Measurements from ENCODE around the gene KHSRP.

The KHSRP gene

DNA sequence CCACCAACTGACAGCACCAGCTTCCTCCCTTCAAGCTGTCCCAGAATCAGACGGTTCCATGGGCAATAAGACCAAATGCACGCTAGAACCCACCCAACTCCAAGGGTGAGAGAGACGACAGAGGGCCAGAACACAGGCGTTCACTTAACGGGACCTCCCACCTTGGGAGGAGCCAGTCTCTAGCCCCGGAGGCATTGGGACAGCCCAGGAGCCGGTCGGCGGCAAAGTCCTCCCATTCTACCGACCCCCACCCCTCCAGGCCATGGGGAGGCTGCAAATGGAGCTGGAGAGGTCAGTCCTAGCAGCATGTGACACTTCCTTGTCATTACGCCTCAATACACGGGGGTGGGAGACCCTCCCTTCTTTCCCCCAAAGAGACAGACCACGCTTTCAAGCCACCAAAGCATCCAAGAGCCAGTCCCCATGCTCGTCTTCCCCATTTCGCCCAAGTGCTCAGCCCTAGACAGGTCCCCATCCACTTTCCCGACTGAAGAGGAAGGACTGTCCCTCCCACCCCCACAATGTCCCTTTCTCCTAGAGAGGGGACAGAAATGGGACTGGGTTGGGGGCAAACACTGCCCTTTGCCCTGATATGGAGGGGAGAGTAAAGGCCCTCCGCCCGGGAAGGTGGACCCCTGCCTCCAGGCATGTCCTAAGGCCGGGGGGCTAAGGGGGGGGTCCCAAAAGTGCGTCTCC lies 964 bp downstream of the KHSRP start:
- intact Hi-C loops (cut with DNase I) = loop anchor here (2.0 kb wide), 1 partner anchor 31 kb away; the partner anchor contains the start of gene GTF2F1
- peak in 1 of 42 donors; percentile 31 for DNase-seq

DNA sequence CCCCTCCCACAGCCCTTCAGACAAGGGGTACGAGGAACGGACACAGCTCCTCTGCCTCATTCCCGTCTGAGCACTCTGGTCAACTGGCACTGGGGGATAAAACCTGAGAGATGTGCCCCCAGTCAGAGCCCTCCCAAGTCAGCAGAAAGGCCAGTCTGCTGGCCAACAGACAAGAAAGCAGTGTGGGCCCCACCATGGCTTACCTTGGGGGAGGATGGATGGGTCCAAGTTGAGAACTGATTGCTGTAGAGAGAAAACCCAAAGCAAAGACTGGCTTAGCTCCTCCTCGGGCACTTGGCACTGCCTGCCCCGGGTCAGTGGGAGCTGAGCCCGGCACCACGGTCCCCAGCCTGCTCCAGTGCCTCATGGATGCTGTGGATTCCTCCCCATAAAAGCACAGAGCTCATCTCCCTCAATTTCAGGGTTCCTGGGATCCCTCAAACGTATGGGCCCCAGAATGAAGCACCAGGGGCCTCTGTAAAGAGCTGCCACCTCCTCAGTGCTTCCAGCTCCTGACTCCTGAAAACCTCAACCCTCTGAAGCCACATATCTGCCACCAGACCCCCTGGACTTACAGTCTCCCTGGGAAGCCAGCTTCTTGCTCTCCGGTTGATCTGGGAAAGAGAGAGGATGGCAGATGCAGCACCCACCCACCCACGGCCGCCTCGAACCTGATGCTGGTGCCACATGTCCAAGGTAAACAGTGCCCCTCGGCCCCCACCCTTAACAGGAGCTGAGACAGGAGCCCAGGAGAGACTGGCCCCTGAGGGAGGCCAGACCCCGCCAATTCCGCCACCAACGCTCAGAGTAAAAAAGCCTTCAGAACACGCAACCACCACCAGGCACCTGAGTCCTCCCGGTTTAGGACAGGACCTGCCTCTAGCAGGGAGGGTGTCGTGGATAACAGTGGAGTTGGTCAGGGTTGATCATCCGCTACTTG lies 3.3 kb downstream of the KHSRP start:
- no peak for DNase-seq
- intact Hi-C loops (cut with DNase I) = no loop called here

DNA sequence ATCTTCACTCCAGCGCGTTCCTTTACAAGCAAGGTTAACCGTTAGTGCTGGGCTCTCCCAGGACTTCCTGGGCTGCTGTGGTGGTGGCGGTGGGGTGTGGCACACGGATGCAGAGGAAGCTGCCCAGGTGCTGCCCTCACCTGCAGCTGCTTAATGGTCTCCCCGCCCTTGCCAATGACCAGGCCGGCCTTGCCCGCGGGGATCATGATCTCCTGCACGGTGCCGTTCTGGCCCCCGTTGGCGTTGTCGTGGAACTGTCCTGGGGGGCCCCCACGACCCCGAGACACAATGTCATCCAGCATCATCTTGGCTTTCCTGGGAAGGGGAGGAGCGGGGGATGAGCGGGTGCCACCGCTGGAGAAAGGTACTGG lies 6.1 kb downstream of the KHSRP start:
- intact Hi-C loops (cut with DNase I) = no loop called here
- DNase-seq = no peak

DNA sequence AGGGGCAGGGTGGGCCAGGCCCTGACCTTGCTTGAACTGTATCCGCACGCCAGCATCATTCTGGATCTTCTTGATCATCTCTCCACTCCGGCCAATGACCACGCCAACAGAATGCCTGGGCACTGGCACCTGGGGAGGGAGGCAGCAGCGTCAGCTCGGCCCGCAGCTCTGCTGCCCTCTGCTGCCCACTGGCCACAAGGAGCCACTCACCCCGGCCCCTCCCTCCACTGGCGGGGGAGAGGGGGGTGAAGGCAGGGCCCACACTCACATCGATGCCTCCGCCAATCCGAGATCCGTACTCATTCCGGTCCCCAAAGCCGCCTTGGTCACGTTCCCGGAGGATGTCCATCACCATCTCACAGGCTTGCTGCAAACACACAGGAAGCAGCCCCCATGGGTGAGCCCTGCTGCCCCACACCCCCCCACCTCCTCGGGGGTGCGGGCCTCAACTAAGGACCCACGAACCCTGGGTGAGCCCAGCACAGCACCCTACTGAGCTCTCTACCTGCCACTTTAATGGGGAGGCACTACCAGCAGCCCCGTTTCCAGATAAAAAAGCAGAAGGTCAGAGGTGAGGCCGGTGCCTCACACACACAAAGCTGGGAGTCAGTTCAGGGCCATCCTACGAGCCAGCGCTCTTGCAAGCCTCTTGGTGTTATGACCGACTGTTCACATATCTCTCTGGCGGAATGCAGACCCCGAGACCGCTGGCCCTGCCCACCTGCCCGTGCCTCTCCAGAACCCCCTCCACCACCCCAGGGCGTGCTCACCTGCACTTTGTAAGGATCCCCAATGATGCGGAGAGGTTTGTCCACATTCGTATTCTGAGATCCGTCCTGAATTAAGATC lies 6.7 kb downstream of the KHSRP start:
- DNase-seq = peak in 40 of 42 donors; percentile 39 to 84 (median 66)
- intact Hi-C loops (cut with DNase I) = no loop called here

GRCh38 chr19:6416658-6417405 lies 7.8 kb downstream of the KHSRP start:
- intact Hi-C loops (cut with DNase I) = no loop called here
- peak in 31 of 42 donors; percentile 19 to 76 (median 52) for DNase-seq

- DNase-seq = no peak
- intact Hi-C loops (cut with DNase I) = no loop called here
These were observed 8.9 kb downstream of the KHSRP start for GRCh38 chr19:6415591-6416190.

DNA sequence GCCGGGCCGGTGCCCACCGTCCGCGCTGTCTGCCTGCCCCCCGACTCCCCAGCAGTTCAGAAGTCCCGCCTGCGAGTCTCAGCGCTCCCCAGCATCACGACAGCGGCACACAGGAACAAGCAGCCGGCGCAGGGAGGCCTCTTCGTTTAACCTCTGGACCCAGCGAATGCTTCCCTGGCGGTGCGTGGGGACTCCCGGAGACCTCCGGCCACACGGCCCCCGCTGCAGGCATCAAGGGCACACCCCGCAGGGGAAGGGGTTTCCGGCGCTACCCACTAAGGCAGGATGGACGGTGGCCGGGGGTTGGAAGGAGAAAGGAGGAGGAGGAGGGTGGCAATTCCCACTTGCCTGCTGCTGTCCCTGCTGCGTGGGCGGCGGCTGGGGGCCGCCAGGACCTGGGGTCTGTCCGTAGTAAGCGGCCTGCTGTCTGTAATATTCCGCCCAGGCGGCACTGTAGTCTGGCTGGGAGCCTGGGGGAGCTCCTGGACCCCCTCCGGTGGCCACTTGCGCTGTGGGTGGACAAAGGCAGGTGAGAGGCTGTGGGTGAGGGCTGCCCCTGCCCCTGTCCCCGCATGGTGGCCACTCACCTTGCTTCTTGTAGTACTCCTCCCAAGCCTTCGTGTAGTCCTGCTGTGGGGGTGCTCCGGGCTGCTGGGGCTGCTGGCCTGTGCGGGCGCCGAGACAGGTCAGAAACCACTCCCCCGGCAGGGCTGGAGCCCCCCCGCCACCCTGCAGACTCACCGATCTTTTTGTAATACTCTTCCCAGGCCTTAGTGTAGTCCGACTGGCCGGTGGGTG lies 9.6 kb downstream of the KHSRP start:
- intact Hi-C loops (cut with DNase I) = no loop called here
- DNase-seq = no peak

DNA sequence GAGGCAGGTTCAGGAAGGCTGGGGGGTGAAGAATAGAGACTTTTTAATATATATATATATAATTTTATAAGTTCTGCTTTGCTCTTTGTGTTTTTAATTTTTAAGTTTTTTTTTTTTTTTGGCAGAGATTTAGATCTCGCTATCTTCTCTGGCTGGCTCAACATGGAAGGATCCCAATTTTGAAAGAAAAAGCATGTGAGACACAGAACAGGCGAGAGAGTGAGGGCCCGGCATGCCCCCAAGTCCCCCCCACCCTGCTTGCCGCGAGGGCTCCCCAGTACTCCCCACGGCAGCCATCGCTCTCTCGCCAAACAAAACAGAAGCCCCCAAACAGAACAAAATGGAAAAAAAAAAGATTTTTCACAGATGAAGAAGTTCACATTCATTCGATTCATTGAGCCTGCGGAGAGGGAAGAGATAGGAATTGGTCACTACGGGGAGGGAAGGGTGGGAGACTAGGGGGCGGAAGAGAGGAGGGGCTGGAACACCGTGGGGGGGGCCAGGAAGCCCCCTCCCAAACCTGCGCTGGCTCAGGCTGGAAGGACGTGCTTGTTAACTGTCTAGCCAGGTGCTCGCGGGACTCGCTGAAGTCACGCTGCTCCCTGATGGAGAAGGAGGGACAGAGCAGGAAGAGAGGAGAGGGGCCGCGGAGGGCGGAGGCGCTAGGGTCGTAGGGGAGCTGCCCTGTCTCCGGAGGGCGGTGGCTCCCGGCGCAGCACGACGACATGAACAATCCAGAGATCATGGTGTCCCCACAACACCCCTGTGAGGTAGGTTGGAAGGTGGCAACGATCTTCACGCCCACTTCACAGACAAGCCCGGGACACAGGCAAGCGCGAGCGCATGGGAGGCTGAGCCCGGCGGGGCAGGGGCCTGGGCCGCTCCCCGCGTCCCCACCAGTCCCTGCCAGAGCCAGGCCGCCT lies 10.6 kb downstream of the KHSRP start:
- intact Hi-C loops (cut with DNase I) = no loop called here
- DNase-seq = peak in 25 of 42 donors; percentile 17 to 74 (median 44)

DNA sequence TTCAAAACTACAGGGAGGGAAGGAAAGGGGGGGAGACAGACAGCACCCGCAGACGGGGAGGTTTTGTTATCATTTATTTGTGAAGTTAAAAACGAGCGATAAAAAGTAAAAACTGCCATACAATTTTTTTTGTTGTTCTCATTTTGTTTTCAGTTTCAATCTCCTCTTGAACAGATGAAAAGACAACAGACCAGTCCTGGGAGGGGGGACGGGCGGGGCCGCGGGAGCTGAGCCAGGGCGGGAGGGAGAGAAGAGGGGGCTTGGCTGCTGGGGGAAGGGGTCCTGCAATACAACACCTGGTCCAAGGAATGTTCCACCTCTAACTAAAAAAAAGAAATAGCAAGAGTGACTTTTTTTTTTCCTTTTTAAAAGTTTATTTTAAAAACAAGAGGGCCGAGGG lies 11.3 kb downstream of the KHSRP start:
- DNase-seq = no peak
- intact Hi-C loops (cut with DNase I) = no loop called here

DNA sequence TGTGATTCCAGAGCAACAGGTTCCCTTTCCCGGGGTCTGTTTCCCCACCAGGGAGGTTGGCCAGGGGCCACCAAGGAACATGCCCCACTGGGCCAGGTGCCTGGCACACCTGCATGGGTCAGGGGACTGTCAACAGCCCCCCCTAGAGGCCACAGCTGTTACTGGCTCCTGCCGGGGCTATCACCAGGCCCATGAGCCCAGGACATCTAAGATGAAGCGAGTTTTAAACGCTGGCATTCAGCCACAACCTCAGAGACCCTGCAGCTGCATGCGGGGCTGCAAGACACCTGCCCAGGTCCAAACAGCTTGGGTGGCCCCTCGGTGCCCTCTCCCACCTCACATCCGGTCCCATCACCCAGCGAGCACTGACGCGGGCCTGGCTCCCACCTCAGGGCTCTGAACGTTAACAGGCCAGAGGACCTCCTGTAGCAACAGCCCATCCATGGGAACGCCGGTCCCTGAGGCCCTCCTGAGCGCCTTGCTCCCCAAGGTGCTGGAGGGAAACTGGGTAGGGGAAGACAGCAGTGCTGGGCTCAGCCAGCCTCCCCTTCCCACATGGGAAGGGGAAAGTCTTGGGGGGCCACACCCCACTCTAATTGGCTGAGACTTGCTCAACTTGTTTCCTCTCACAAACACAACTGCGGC lies 12.0 kb downstream of the KHSRP start:
- DNase-seq = peak in 15 of 42 donors; percentile 20 to 62 (median 42)
- intact Hi-C loops (cut with DNase I) = no loop called here

DNA sequence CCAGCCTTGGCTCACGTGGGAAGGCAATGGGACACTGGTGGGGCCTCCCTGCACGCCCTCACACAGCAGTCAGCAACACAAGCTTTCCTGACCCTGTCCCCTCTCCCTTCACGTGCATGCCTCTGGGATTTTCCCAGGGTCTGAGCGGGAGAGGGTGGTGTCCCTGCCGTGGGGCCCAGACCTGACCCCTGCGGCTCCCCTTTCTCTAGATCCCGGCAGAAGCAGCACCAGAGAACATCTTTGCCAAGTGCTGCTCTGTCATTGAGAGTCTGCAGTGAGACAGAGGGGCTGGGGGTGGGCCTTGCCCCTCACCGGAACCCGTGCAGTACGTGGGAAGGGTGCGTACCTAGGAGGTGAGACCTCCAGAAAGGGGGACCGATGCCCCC lies 12.6 kb downstream of the KHSRP start:
- intact Hi-C loops (cut with DNase I) = no loop called here
- no peak for DNase-seq

DNA sequence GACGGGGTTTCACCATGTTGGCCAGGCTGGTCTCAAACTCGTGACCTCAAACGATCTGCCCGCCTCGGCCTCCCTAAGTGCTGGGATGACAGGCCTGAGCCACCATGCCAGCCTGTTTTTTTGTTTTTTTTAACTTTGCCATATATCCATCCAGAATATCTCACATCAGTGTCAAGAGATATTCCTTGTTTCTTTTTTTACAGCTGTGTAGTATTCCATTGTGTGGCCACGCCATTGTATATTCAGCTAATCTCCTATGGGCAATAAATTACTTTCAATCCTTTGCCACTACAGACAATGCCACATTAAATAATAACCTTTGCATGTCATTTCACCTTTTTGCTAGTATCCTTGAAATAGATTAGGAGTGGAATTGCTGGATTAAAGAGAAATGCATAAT lies 15.3 kb downstream of the KHSRP start:
- intact Hi-C loops (cut with DNase I) = no loop called here

DNA sequence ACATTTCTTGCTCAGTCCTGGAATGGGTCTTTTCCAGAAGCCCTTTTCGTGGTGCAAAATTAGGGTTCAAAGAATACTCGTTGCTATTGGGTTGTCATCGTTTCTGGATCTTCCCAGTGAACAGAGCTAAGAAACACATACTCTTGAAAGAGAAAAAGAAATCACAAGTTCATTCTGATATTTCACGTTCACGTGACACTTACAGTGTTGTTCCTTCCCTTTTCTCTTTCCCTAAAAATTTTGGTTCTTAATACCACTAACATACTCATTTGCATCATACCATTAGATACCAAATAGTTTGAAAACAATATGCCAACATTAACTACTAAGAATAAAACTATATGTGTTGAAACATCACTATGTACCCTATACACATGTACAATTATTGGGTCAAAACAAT lies 18.2 kb downstream of the KHSRP start:
- DNase-seq = no peak
- intact Hi-C loops (cut with DNase I) = no loop called here

More for the DNA sequence above, 15.3 kb downstream of the KHSRP start:
- no peak for DNase-seq

DNA sequence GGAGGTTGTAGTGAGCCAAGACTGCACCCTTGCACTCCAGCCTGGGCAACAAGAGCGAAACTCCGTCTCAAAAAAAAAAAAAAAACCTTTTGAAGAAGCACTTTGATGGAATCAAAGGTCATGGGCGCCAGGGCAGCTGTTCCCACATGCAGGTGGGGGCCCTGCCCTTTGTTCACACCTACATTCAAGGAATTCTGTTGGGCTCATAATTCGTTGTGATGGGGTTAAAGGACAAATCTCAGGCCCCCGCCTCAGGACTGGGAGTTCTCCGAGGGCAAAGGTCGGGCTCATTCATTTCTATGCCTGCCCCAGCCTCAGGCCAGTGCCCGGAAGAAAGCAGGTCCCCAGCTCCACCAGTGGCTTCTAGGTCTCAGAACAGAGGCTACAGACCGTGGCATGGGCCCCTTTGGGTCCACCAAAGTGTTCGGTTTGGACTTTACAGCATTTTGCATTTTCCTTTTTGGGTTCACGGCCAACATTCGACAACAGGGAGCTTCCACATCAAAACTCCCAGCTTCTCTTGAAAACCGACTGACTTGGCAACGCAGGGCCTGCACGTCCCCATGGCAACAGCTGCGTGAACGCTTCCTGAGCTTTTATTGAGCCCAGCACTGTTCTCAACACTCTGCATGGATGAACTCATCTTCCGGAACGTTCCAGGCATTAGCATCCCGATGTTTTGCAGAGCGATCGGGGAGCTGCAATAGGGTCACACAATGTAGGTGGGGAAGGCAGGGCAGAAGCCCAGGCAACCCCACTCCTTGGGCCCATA lies 21.6 kb downstream of the KHSRP start:
- DNase-seq = peak; percentile 64 to 96 (median 84)
- intact Hi-C loops (cut with DNase I) = no loop called here

GRCh38 chr19:6402058-6402457 lies 22.6 kb downstream of the KHSRP start:
- intact Hi-C loops (cut with DNase I) = no loop called here
- no peak for DNase-seq
